Measurements from ENCODE around the gene GRID1. TPM values are rescaled to one million over a fixed set of nuclear protein-coding genes. Genes with fewer than 3 reads are reported as not detected.

The GRID1 gene
- total and polyA plus RNA-seq, 10 of the 15 experiments (the other 5 are each of a cell fraction or from before 2014, with no cell fraction given) = 0.04 to 0.62 (median 0.08) TPM; not detected in 5

DNA sequence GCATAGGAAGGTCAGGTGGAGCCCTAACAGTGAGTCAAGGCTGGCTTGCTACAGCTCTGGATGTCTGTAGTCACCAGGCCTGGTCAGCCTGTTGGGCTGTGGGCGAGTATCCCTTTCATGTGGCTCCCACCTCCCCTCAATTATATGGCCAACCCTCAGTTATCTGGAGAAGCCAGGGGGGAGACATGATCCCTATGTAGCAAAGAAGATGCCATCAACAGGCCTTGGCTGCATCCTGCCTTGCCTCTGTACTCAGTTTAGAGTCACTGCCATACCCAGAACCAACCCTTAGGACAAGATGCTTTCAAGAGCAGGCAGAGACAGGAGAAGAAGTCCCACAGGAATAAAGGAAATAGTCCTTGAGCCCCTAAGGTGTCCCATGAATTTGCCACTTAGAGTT lies 763.9 kb downstream of the GRID1 start (continued):
- TF ChIP-seq, protein P1, sequence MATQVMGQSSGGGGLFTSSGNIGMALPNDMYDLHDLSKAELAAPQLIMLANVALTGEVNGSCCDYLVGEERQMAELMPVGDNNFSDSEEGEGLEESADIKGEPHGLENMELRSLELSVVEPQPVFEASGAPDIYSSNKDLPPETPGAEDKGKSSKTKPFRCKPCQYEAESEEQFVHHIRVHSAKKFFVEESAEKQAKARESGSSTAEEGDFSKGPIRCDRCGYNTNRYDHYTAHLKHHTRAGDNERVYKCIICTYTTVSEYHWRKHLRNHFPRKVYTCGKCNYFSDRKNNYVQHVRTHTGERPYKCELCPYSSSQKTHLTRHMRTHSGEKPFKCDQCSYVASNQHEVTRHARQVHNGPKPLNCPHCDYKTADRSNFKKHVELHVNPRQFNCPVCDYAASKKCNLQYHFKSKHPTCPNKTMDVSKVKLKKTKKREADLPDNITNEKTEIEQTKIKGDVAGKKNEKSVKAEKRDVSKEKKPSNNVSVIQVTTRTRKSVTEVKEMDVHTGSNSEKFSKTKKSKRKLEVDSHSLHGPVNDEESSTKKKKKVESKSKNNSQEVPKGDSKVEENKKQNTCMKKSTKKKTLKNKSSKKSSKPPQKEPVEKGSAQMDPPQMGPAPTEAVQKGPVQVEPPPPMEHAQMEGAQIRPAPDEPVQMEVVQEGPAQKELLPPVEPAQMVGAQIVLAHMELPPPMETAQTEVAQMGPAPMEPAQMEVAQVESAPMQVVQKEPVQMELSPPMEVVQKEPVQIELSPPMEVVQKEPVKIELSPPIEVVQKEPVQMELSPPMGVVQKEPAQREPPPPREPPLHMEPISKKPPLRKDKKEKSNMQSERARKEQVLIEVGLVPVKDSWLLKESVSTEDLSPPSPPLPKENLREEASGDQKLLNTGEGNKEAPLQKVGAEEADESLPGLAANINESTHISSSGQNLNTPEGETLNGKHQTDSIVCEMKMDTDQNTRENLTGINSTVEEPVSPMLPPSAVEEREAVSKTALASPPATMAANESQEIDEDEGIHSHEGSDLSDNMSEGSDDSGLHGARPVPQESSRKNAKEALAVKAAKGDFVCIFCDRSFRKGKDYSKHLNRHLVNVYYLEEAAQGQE (IDR thresholded peaks at IDR 0.05; ENCODE audit: low read depth, low read length) = no peak
- TF ChIP-seq NRF1 (conservative IDR thresholded peaks at IDR 0.05; ENCODE audit: low read depth, low read length) (no peak), JUNB (IDR thresholded peaks at IDR 0.05) (no peak), PML (IDR thresholded peaks at IDR 0.05; ENCODE audit: low read length) (no peak), ETV6 (conservative IDR thresholded peaks at IDR 0.05 in 1 of 2, IDR thresholded peaks at IDR 0.05 in 1 of 2; ENCODE audit: borderline replicate concordance in 1 of 2, low read depth in 1 of 2) (no peak)

DNA sequence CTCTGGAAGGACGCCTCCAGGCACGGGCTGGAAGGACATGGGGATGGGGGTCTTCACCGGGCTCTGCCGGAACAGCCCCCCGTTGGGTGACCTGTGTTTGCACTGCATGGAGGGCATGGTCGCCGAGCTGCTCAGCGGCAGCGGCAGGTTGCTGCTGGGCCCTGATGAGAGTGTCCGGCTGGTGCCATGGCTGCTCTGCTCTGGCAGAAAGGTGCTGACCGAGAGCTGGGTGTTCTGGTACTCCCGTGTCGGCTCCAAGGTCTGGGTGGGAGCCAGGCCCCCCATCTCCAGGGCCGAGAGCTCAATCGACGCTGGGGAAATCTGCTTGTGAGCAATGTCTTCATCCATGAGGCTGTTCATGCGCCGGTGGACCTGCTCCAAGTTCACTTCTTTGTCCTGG lies 764.3 kb downstream of the GRID1 start:
- H3K79me2 ChIP-seq (ENCODE audit: control insufficient read depth, insufficient read depth, low read length) = no peaks in the 10 kb centered on the region
- POLR2A ChIA-PET = no interaction called here
- no TSS peak for BruUV-seq (replicated peaks)
- H3K36me3 ChIP-seq (ENCODE audit: control insufficient read depth in 2 of 2, insufficient read depth in 2 of 2, low read length in 1 of 2) = no peaks in the 10 kb centered on the region
- no peaks in the 10 kb centered on the region for H4K20me1 ChIP-seq (ENCODE audit: control insufficient read depth, insufficient read depth)
- ATAC-seq = no peak
- SMC1A ChIA-PET (ENCODE audit: uncharacterized antibody, unreplicated experiment) = no interaction called here
- no peak overlapping the region for H3K27ac ChIP-seq (ENCODE audit: control insufficient read depth, insufficient read depth)
- TF ChIP-seq NR2F1 (conservative IDR thresholded peaks at IDR 0.05) (no peak), TAF1 (IDR thresholded peaks at IDR 0.05; ENCODE audit: borderline replicate concordance, low read depth, low read length) (no peak), CBX3 (IDR thresholded peaks at IDR 0.05; ENCODE audit: borderline replicate concordance, low read depth) (no peak), FOXK2 (IDR thresholded peaks at IDR 0.05) (no peak), ASH2L (IDR thresholded peaks at IDR 0.05; ENCODE audit: borderline replicate concordance, low read depth) (no peak), SMC3 (IDR thresholded peaks at IDR 0.05; ENCODE audit: borderline replicate concordance, low read length) (no peak), POLR2A (IDR thresholded peaks at IDR 0.05; ENCODE audit: low read depth, low read length) (no peak), SMARCA5 (IDR thresholded peaks at IDR 0.05) (no peak), BHLHE40 (IDR thresholded peaks at IDR 0.05; ENCODE audit: borderline replicate concordance in 1 of 2, low read depth in 2 of 2, low read length in 1 of 2) (no peak), CREB1 (IDR thresholded peaks at IDR 0.05; ENCODE audit: low read depth) (no peak), FOXM1 (IDR thresholded peaks at IDR 0.05; ENCODE audit: low read depth, low read length) (no peak), TCF7 (IDR thresholded peaks at IDR 0.05; ENCODE audit: borderline replicate concordance) (no peak)
- no peak overlapping the region for H3K9ac ChIP-seq (ENCODE audit: control insufficient read depth, insufficient read depth, low read length)
- in situ Hi-C loops (cut with MboI) (no loop called here), intact Hi-C loops (cut with micrococcal nuclease; ENCODE audit: unreplicated experiment) (no loop called here)
- FAIRE-seq = no peak
- no peak overlapping the region for H3K4me2 ChIP-seq (ENCODE audit: control insufficient read depth, insufficient read depth)
- RAD21 ChIA-PET (ENCODE audit: unreplicated experiment) = no interaction called here
- no peaks in the 10 kb centered on the region; the same call in 2 of the 3 replicates for H3K9me3 ChIP-seq (replicated peaks; ENCODE audit: control insufficient read depth, insufficient read depth, low read length)
- CTCF ChIA-PET = no interaction called here
- no peaks in the 10 kb centered on the region for H3K27me3 ChIP-seq (replicated peaks in 1 of 2; ENCODE audit: control insufficient read depth in 2 of 2, insufficient read depth in 2 of 2, low read length in 1 of 2)
- no peak overlapping the region for H3K4me3 ChIP-seq
- no peaks in the 10 kb centered on the region for H3K4me1 ChIP-seq (ENCODE audit: control insufficient read depth, insufficient read depth, low read length)
- 49% methylated on average over 18 of the region's 18 CpGs for WGBS (ENCODE audit: insufficient coverage, insufficient replicate concordance, low lambda C conversion rate, missing lambda C conversion rate)
- H2AFZ ChIP-seq (ENCODE audit: control insufficient read depth, low read depth, low read length) = no peak overlapping the region
- DNase-seq (ENCODE audit: low read depth, low spot score) = no peak
